ENCODE results near the gene ADAT1. TPM values are rescaled to one million over a fixed set of nuclear protein-coding genes. Genes with fewer than 3 reads are reported as not detected.

ADAT1 gene
- total and polyA plus RNA-seq, 2 of the 13 experiments (the other 11 are each of a cell fraction or from before 2014, with no cell fraction given): 18.4 to 40.8 TPM

GRCh38 chr16:75647492-75648264, 24.6 kb upstream of the ADAT1 start, which contains the start of the genes KARS1 and TERF2IP (continued):
- TF ChIP-seq, protein P1, sequence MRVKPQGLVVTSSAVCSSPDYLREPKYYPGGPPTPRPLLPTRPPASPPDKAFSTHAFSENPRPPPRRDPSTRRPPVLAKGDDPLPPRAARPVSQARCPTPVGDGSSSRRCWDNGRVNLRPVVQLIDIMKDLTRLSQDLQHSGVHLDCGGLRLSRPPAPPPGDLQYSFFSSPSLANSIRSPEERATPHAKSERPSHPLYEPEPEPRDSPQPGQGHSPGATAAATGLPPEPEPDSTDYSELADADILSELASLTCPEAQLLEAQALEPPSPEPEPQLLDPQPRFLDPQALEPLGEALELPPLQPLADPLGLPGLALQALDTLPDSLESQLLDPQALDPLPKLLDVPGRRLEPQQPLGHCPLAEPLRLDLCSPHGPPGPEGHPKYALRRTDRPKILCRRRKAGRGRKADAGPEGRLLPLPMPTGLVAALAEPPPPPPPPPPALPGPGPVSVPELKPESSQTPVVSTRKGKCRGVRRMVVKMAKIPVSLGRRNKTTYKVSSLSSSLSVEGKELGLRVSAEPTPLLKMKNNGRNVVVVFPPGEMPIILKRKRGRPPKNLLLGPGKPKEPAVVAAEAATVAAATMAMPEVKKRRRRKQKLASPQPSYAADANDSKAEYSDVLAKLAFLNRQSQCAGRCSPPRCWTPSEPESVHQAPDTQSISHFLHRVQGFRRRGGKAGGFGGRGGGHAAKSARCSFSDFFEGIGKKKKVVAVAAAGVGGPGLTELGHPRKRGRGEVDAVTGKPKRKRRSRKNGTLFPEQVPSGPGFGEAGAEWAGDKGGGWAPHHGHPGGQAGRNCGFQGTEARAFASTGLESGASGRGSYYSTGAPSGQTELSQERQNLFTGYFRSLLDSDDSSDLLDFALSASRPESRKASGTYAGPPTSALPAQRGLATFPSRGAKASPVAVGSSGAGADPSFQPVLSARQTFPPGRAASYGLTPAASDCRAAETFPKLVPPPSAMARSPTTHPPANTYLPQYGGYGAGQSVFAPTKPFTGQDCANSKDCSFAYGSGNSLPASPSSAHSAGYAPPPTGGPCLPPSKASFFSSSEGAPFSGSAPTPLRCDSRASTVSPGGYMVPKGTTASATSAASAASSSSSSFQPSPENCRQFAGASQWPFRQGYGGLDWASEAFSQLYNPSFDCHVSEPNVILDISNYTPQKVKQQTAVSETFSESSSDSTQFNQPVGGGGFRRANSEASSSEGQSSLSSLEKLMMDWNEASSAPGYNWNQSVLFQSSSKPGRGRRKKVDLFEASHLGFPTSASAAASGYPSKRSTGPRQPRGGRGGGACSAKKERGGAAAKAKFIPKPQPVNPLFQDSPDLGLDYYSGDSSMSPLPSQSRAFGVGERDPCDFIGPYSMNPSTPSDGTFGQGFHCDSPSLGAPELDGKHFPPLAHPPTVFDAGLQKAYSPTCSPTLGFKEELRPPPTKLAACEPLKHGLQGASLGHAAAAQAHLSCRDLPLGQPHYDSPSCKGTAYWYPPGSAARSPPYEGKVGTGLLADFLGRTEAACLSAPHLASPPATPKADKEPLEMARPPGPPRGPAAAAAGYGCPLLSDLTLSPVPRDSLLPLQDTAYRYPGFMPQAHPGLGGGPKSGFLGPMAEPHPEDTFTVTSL (CRISPR knock-in tag; IDR thresholded peaks at IDR 0.05; ENCODE audit: borderline replicate concordance): no peak; the same call in 1 of the 2 replicates
- TF ChIP-seq BRD4 (CRISPR knock-in tag; IDR thresholded peaks at IDR 0.05): peak; percentile 7; the same call in 1 of the 2 replicates
- no peak for TF ChIP-seq MLLT10 (CRISPR knock-in tag; IDR thresholded peaks at IDR 0.05)
- peak; percentile 72; the same call in 1 of the 2 replicates for TF ChIP-seq ZNF772 (CRISPR knock-in tag; IDR thresholded peaks at IDR 0.05)
- peak; percentile 28; the same call in 1 of the 2 replicates for TF ChIP-seq ZNF773 (CRISPR knock-in tag; IDR thresholded peaks at IDR 0.05; ENCODE audit: borderline replicate concordance)
- TF ChIP-seq TSC22D2 (CRISPR knock-in tag; IDR thresholded peaks at IDR 0.05; ENCODE audit: borderline replicate concordance): peak; percentile 41; the same call in 1 of the 2 replicates
- no peak for TF ChIP-seq NR3C1 (CRISPR knock-in tag; IDR thresholded peaks at IDR 0.05)
- TF ChIP-seq ZNF605 (CRISPR knock-in tag; IDR thresholded peaks at IDR 0.05): peak; percentile 97
- TF ChIP-seq, protein P2, sequence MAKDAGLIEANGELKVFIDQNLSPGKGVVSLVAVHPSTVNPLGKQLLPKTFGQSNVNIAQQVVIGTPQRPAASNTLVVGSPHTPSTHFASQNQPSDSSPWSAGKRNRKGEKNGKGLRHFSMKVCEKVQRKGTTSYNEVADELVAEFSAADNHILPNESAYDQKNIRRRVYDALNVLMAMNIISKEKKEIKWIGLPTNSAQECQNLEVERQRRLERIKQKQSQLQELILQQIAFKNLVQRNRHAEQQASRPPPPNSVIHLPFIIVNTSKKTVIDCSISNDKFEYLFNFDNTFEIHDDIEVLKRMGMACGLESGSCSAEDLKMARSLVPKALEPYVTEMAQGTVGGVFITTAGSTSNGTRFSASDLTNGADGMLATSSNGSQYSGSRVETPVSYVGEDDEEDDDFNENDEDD (CRISPR knock-in tag; IDR thresholded peaks at IDR 0.05; ENCODE audit: borderline replicate concordance): peak; percentile 42; the same call in 1 of the 2 replicates
- TF ChIP-seq HNRNPK (IDR thresholded peaks at IDR 0.05; ENCODE audit: low read depth, low read length, poor library complexity, severe bottlenecking): no peak
- TF ChIP-seq MXI1 (IDR thresholded peaks at IDR 0.05; ENCODE audit: borderline replicate concordance, low read depth, low read length): peak; percentile 84; the same call in 2 of the 3 replicates
- peak; percentile 72 for TF ChIP-seq ZNF704 (CRISPR knock-in tag; IDR thresholded peaks at IDR 0.05; ENCODE audit: borderline replicate concordance)
- TF ChIP-seq, protein P3, sequence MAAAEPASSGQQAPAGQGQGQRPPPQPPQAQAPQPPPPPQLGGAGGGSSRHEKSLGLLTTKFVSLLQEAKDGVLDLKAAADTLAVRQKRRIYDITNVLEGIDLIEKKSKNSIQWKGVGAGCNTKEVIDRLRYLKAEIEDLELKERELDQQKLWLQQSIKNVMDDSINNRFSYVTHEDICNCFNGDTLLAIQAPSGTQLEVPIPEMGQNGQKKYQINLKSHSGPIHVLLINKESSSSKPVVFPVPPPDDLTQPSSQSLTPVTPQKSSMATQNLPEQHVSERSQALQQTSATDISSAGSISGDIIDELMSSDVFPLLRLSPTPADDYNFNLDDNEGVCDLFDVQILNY (CRISPR knock-in tag; conservative IDR thresholded peaks at IDR 0.05): 0 out of 2 replicates have a peak, but pooled peaks have one; percentile 26
- peak; percentile 39 for TF ChIP-seq ZNF777 (CRISPR knock-in tag; IDR thresholded peaks at IDR 0.05)
- TF ChIP-seq MIER3 (CRISPR knock-in tag; IDR thresholded peaks at IDR 0.05; ENCODE audit: borderline replicate concordance): peak; percentile 86
- peak; percentile 71; the same call in 1 of the 2 replicates for TF ChIP-seq FLYWCH1 (CRISPR knock-in tag; IDR thresholded peaks at IDR 0.05)
- TF ChIP-seq MXD1 (CRISPR knock-in tag; IDR thresholded peaks at IDR 0.05): peak; percentile 93; the same call in 1 of the 2 replicates
- TF ChIP-seq ZNF746 (CRISPR knock-in tag; IDR thresholded peaks at IDR 0.05): peak; percentile 20; the same call in 1 of the 2 replicates
